Ectodermal cell (in vitro differentiated cells): ENCODE data around the gene PIM2.
A peak's percentile ranks its signal among the peaks of the same experiment; 100 is the strongest.

ENCODE experiments used
- H3K27ac ChIP-seq: 2 replicates; pipeline ENCODE4 v1.7.0; 2013; ENCODE audit warnings: mild to moderate bottlenecking, low read depth, low read length; ENCODE audit not compliant: insufficient read depth, poor library complexity, severe bottlenecking
- H3K27me3 ChIP-seq: 2 replicates; pipeline ENCODE4 v1.7.0; 2013; ENCODE audit warnings: mild to moderate bottlenecking, low read length; ENCODE audit not compliant: insufficient read depth, control insufficient read depth, poor library complexity, severe bottlenecking
- H3K36me3 ChIP-seq: one replicate; pipeline ENCODE4 v1.7.0; 2013; ENCODE audit warnings: low read length; ENCODE audit not compliant: control insufficient read depth, insufficient read depth
- H3K4me1 ChIP-seq: one replicate; pipeline ENCODE4 v1.7.0; 2013; ENCODE audit warnings: low read length; ENCODE audit not compliant: control insufficient read depth, insufficient read depth
- H3K4me3 ChIP-seq: 2 replicates; pipeline ENCODE4 v1.7.0; 2013; ENCODE audit warnings: low read depth, low read length, control low read depth; ENCODE audit not compliant: insufficient read depth
- H3K9me3 ChIP-seq: 2 replicates; pipeline ENCODE4 v1.7.0; 2013; ENCODE audit warnings: mild to moderate bottlenecking, low read length, moderate library complexity; ENCODE audit not compliant: control insufficient read depth
- WGBS, 2 experiments: methylation state at CpG; one replicate each; pipeline ENCODE4 v1.1.7; 2013; ENCODE audit warnings: missing lambda C conversion rate in 2 of 2; 5-methylcytosine and 5-hydroxymethylcytosine counted together

Gene PIM2

GRCh38 chrX:48935301-48935670 is 16.5 kb upstream of the PIM2 start:
- Histone ChIP-seq H3K27me3 (no peaks in the 10 kb centered on the region), H3K27ac (no peak overlapping the region), H3K36me3 (peaks cover 13% of the 10 kb centered on the region)

GRCh38 chrX:48934581-48935300 is 15.9 kb upstream of the PIM2 start:
- Histone ChIP-seq H3K36me3 (peaks cover 13% of the 10 kb centered on the region), H3K27ac (no peak overlapping the region), H3K9me3 (no peaks in the 10 kb centered on the region), H3K27me3 (no peaks in the 10 kb centered on the region), H3K4me1 (peaks cover 6% of the 10 kb centered on the region), H3K4me3 (no peak overlapping the region)
- 94 to 95% methylated on average over 6 to 7 of the region's 7 CpGs for WGBS, 2 experiments

More at GRCh38 chrX:48935301-48935670, 16.5 kb upstream of the PIM2 start:
- peaks cover 6% of the 10 kb centered on the region for H3K4me1 ChIP-seq
- no peaks in the 10 kb centered on the region for H3K9me3 ChIP-seq
- no peak overlapping the region for H3K4me3 ChIP-seq
- 82 to 88% methylated on average over 1 of the region's 1 CpG for WGBS, 2 experiments

GRCh38 chrX:48933757-48934156 is 14.9 kb upstream of the PIM2 start:
- Histone ChIP-seq H3K4me1 (peaks cover 6% of the 10 kb centered on the region), H3K4me3 (no peak overlapping the region), H3K27ac (no peak overlapping the region), H3K36me3 (peaks cover 13% of the 10 kb centered on the region), H3K9me3 (no peaks in the 10 kb centered on the region), H3K27me3 (no peaks in the 10 kb centered on the region)
- WGBS, 2 experiments = 94 to 100% methylated on average over 2 of the region's 2 CpGs

- 20 to 26% methylated on average over 2 of the region's 2 CpGs for WGBS, 2 experiments
- Histone ChIP-seq H3K27me3 (no peaks in the 10 kb centered on the region), H3K4me3 (no peak overlapping the region), H3K9me3 (no peaks in the 10 kb centered on the region), H3K36me3 (peaks cover 2% of the 10 kb centered on the region), H3K4me1 (peaks cover 5% of the 10 kb centered on the region), H3K27ac (no peak overlapping the region)
Observed at GRCh38 chrX:48927736-48928382, 9.0 kb upstream of the PIM2 start.

GRCh38 chrX:48927123-48927522 is 8.3 kb upstream of the PIM2 start:
- WGBS, 2 experiments = 19 to 33% methylated on average over 4 of the region's 5 CpGs
- H3K27me3 ChIP-seq = no peaks in the 10 kb centered on the region
- no peaks in the 10 kb centered on the region for H3K9me3 ChIP-seq
- no peaks in the 10 kb centered on the region for H3K36me3 ChIP-seq
- H3K4me1 ChIP-seq = peaks cover 5% of the 10 kb centered on the region
- no peak overlapping the region for H3K27ac ChIP-seq
- H3K4me3 ChIP-seq = no peak overlapping the region

- Histone ChIP-seq H3K27ac (no peak overlapping the region), H3K27me3 (no peaks in the 10 kb centered on the region), H3K4me1 (peaks cover 5% of the 10 kb centered on the region), H3K4me3 (no peak overlapping the region), H3K9me3 (no peaks in the 10 kb centered on the region), H3K36me3 (no peaks in the 10 kb centered on the region)
- WGBS, 2 experiments = 96 to 97% methylated on average over 5 of the region's 5 CpGs
Observed at GRCh38 chrX:48924270-48924669, 5.4 kb upstream of the PIM2 start.

GRCh38 chrX:48923771-48924170 is 4.9 kb upstream of the PIM2 start:
- 96 to 97% methylated on average over 13 of the region's 13 CpGs for WGBS, 2 experiments
- Histone ChIP-seq H3K9me3 (no peaks in the 10 kb centered on the region), H3K4me1 (peaks cover 5% of the 10 kb centered on the region), H3K4me3 (no peak overlapping the region), H3K27ac (no peak overlapping the region), H3K27me3 (no peaks in the 10 kb centered on the region), H3K36me3 (no peaks in the 10 kb centered on the region)

GRCh38 chrX:48920718-48921104 is 1.9 kb upstream of the PIM2 start:
- H3K4me3 ChIP-seq = no peak overlapping the region

GRCh38 chrX:48919947-48920717 is 1.3 kb upstream of the PIM2 start:
- H3K36me3 ChIP-seq = no peaks in the 10 kb centered on the region
- H3K4me1 ChIP-seq = no peaks in the 10 kb centered on the region
- 67 to 68% methylated on average over 8 of the region's 8 CpGs for WGBS, 2 experiments
- no peaks in the 10 kb centered on the region for H3K9me3 ChIP-seq
- H3K27me3 ChIP-seq = no peaks in the 10 kb centered on the region
- H3K4me3 ChIP-seq = no peak overlapping the region
- no peak overlapping the region for H3K27ac ChIP-seq

More at GRCh38 chrX:48920718-48921104, 1.9 kb upstream of the PIM2 start:
- Histone ChIP-seq H3K36me3 (no peaks in the 10 kb centered on the region), H3K27me3 (no peaks in the 10 kb centered on the region), H3K27ac (no peak overlapping the region), H3K9me3 (no peaks in the 10 kb centered on the region), H3K4me1 (no peaks in the 10 kb centered on the region)
- WGBS, 2 experiments = 60 to 61% methylated on average over 4 of the region's 4 CpGs

- H3K4me3 ChIP-seq = peak overlapping the region; percentile 31
- 2% methylated on average over 15 of the region's 15 CpGs for WGBS, 2 experiments
- H3K4me1 ChIP-seq = no peaks in the 10 kb centered on the region
- no peaks in the 10 kb centered on the region for H3K27me3 ChIP-seq
- no peaks in the 10 kb centered on the region for H3K36me3 ChIP-seq
- no peaks in the 10 kb centered on the region for H3K9me3 ChIP-seq
- peak overlapping the region; percentile 86 for H3K27ac ChIP-seq
Observed at GRCh38 chrX:48919360-48919841, 577 bp upstream of the PIM2 start.
